Measurements from ENCODE around the gene FAM53B. TPM values are rescaled to one million over a fixed set of nuclear protein-coding genes. Genes with fewer than 3 reads are reported as not detected.

The FAM53B gene
- total RNA-seq, 1 donor from 2014 or later: 41.3 TPM

GRCh38 chr10:124717041-124717757 is 27.0 kb downstream of the FAM53B start:
- Mint-ChIP-seq H3K4me1 (peaks cover 54% of the 10 kb centered on the region), H3K4me3 (no peak overlapping the region), H3K27ac (ENCODE audit: unreplicated experiment) (no peak overlapping the region)

GRCh38 chr10:124716369-124716768 is 27.8 kb downstream of the FAM53B start:
- no peak for TF ChIP-seq CTCF (conservative IDR thresholded peaks at IDR 0.05)
- H3K36me3 Mint-ChIP-seq (ENCODE audit: low read depth): no peaks in the 10 kb centered on the region
- H3K4me1 Mint-ChIP-seq: peaks cover 50% of the 10 kb centered on the region
- no peaks in the 10 kb centered on the region for H3K27me3 Mint-ChIP-seq (ENCODE audit: low read depth)
- H3K9me3 Mint-ChIP-seq: no peaks in the 10 kb centered on the region
- no peak overlapping the region for H3K4me3 Mint-ChIP-seq
- H3K27ac Mint-ChIP-seq (ENCODE audit: unreplicated experiment): no peak overlapping the region
- DNase-seq (ENCODE audit: low read depth, low spot score): no peak

More at GRCh38 chr10:124717041-124717757, 27.0 kb downstream of the FAM53B start:
- no peak for DNase-seq (ENCODE audit: low read depth, low spot score)
- no peaks in the 10 kb centered on the region for H3K27me3 Mint-ChIP-seq (ENCODE audit: low read depth)
- no peaks in the 10 kb centered on the region for H3K9me3 Mint-ChIP-seq
- no peak for TF ChIP-seq CTCF (conservative IDR thresholded peaks at IDR 0.05)
- H3K36me3 Mint-ChIP-seq (ENCODE audit: low read depth): no peaks in the 10 kb centered on the region

- H3K4me3 Mint-ChIP-seq: no peak overlapping the region
- H3K4me1 Mint-ChIP-seq: peaks cover 58% of the 10 kb centered on the region
- no peak overlapping the region for H3K27ac Mint-ChIP-seq (ENCODE audit: unreplicated experiment)
- no peak for TF ChIP-seq CTCF (conservative IDR thresholded peaks at IDR 0.05)
- H3K27me3 Mint-ChIP-seq (ENCODE audit: low read depth): no peaks in the 10 kb centered on the region
- no peaks in the 10 kb centered on the region for H3K36me3 Mint-ChIP-seq (ENCODE audit: low read depth)
- no peak for DNase-seq (ENCODE audit: low read depth, low spot score)
- no peaks in the 10 kb centered on the region for H3K9me3 Mint-ChIP-seq
Measured at GRCh38 chr10:124715439-124715838, 28.7 kb downstream of the FAM53B start.

GRCh38 chr10:124713679-124714255 is 30.4 kb downstream of the FAM53B start:
- Mint-ChIP-seq H3K27me3 (ENCODE audit: low read depth) (no peaks in the 10 kb centered on the region), H3K4me1 (peaks cover 66% of the 10 kb centered on the region), H3K9me3 (no peaks in the 10 kb centered on the region), H3K27ac (ENCODE audit: unreplicated experiment) (peak overlapping the region; percentile 39), H3K36me3 (ENCODE audit: low read depth) (no peaks in the 10 kb centered on the region), H3K4me3 (no peak overlapping the region)
- TF ChIP-seq CTCF (conservative IDR thresholded peaks at IDR 0.05): no peak
- DNase-seq (ENCODE audit: low read depth, low spot score): no peak

GRCh38 chr10:124712704-124713407 is 31.3 kb downstream of the FAM53B start:
- Mint-ChIP-seq H3K27me3 (ENCODE audit: low read depth) (no peaks in the 10 kb centered on the region), H3K9me3 (no peaks in the 10 kb centered on the region), H3K4me3 (no peak overlapping the region), H3K27ac (ENCODE audit: unreplicated experiment) (no peak overlapping the region), H3K4me1 (peaks cover 67% of the 10 kb centered on the region), H3K36me3 (ENCODE audit: low read depth) (no peaks in the 10 kb centered on the region)
- no peak for DNase-seq (ENCODE audit: low read depth, low spot score)
- TF ChIP-seq CTCF (conservative IDR thresholded peaks at IDR 0.05): no peak
